Muscle layer of duodenum (tissue), 2 donors: ENCODE measurements around the gene CISD1.

Experiments used
- H3K27ac ChIP-seq: one replicate; pipeline ENCODE4 v1.7.0; 2013; ENCODE audit warnings: mild to moderate bottlenecking, low read length
- H3K27me3 ChIP-seq: one replicate; pipeline ENCODE4 v1.7.0; 2013; ENCODE audit warnings: low read depth, mild to moderate bottlenecking, control low read depth, low read length
- H3K36me3 ChIP-seq, 2 donors: one replicate each; pipeline ENCODE4 v1.7.0; 2013; ENCODE audit warnings: low read length in 2 of 2, control low read depth in 1 of 2, mild to moderate bottlenecking in 1 of 2; ENCODE audit not compliant: insufficient read depth in 2 of 2, control insufficient read depth in 1 of 2
- H3K4me1 ChIP-seq, 2 donors: one replicate each; pipeline ENCODE4 v1.7.0; 2013; ENCODE audit warnings: low read length in 2 of 2, mild to moderate bottlenecking in 2 of 2, control low read depth in 1 of 2, moderate library complexity in 1 of 2; ENCODE audit not compliant: insufficient read depth in 2 of 2, control insufficient read depth in 1 of 2
- H3K4me3 ChIP-seq, 2 donors: one replicate each; pipeline ENCODE4 v1.7.0; 2013; ENCODE audit warnings: low read length in 2 of 2, low read depth in 1 of 2, mild to moderate bottlenecking in 1 of 2
- H3K9me3 ChIP-seq, 2 donors: one replicate each; pipeline ENCODE4 v1.7.0; 2013; ENCODE audit warnings: low read length in 2 of 2, control low read depth in 1 of 2, mild to moderate bottlenecking in 1 of 2; ENCODE audit not compliant: control insufficient read depth in 1 of 2
- donor health status: healthy.

CISD1 gene

GRCh38 chr10:58266826-58267712 is 1.9 kb upstream of the CISD1 start:
- Histone ChIP-seq H3K4me3 (peak overlapping the region; percentile 84 to 94), H3K27ac (peak overlapping the region; percentile 91), H3K36me3 (peaks cover 0 to 15% of the 10 kb centered on the region in 2 donors), H3K9me3 (no peaks in the 10 kb centered on the region), H3K4me1 (peaks cover 6 to 18% of the 10 kb centered on the region in 2 donors), H3K27me3 (no peaks in the 10 kb centered on the region)

- Histone ChIP-seq H3K9me3 (no peaks in the 10 kb centered on the region), H3K36me3 (peaks cover 0 to 15% of the 10 kb centered on the region in 2 donors), H3K27me3 (no peaks in the 10 kb centered on the region), H3K27ac (peak within 1 kb of the TSS; percentile 93), H3K4me1 (peaks cover 6 to 18% of the 10 kb centered on the region in 2 donors), H3K4me3 (peak within 1 kb of the TSS; percentile 90 to 94)
These were observed 1.1 kb upstream of the CISD1 start, which contains the start of gene IPMK for GRCh38 chr10:58267713-58268453. TSS of gene IPMK (minus strand) at chr10:58267894. CDS start at chr10:58267611, 283 bp downstream.

- Histone ChIP-seq H3K4me3 (peak overlapping the region; percentile 90 to 94), H3K9me3 (no peaks in the 10 kb centered on the region), H3K27me3 (no peaks in the 10 kb centered on the region), H3K27ac (peak overlapping the region; percentile 93), H3K36me3 (peaks cover 0 to 15% of the 10 kb centered on the region in 2 donors), H3K4me1 (peaks cover 6 to 18% of the 10 kb centered on the region in 2 donors)
These were observed 462 bp upstream of the CISD1 start for GRCh38 chr10:58268454-58268945.

GRCh38 chr10:58269782-58270290 is 874 bp downstream of the CISD1 start:
- peak overlapping the region; percentile 93 for H3K27ac ChIP-seq
- peaks cover 6 to 18% of the 10 kb centered on the region in 2 donors for H3K4me1 ChIP-seq
- no peaks in the 10 kb centered on the region for H3K27me3 ChIP-seq
- H3K9me3 ChIP-seq: no peaks in the 10 kb centered on the region
- peak overlapping the region; percentile 90 to 94 for H3K4me3 ChIP-seq
- peaks cover 0 to 15% of the 10 kb centered on the region in 2 donors for H3K36me3 ChIP-seq

- Histone ChIP-seq H3K27ac (no peak overlapping the region), H3K4me1 (peaks cover 0 to 9% of the 10 kb centered on the region in 2 donors)
These were observed 6.3 kb downstream of the CISD1 start for GRCh38 chr10:58275261-58275660.

GRCh38 chr10:58275908-58276307 is 6.9 kb downstream of the CISD1 start:
- H3K27me3 ChIP-seq: no peaks in the 10 kb centered on the region
- peaks cover 0 to 5% of the 10 kb centered on the region in 2 donors for H3K4me1 ChIP-seq
- no peaks in the 10 kb centered on the region for H3K9me3 ChIP-seq
- no peak overlapping the region for H3K4me3 ChIP-seq
- H3K36me3 ChIP-seq: peaks cover 3 to 6% of the 10 kb centered on the region in 2 donors
- no peak overlapping the region for H3K27ac ChIP-seq

More at GRCh38 chr10:58275261-58275660, 6.3 kb downstream of the CISD1 start:
- Histone ChIP-seq H3K27me3 (no peaks in the 10 kb centered on the region), H3K4me3 (no peak overlapping the region), H3K36me3 (peaks cover 3 to 6% of the 10 kb centered on the region in 2 donors), H3K9me3 (no peaks in the 10 kb centered on the region)

- Histone ChIP-seq H3K4me3 (no peak overlapping the region), H3K27ac (no peak overlapping the region), H3K36me3 (peaks cover 3 to 6% of the 10 kb centered on the region in 2 donors), H3K9me3 (no peaks in the 10 kb centered on the region), H3K27me3 (no peaks in the 10 kb centered on the region), H3K4me1 (peaks cover 4 to 5% of the 10 kb centered on the region in 2 donors)
These were observed 9.5 kb downstream of the CISD1 start for GRCh38 chr10:58278274-58278961.

- no peaks in the 10 kb centered on the region for H3K27me3 ChIP-seq
- H3K27ac ChIP-seq: no peak overlapping the region
- H3K9me3 ChIP-seq: no peaks in the 10 kb centered on the region
- H3K36me3 ChIP-seq: peaks cover 3 to 6% of the 10 kb centered on the region in 2 donors
- no peak overlapping the region for H3K4me3 ChIP-seq
- H3K4me1 ChIP-seq: peaks cover 4 to 5% of the 10 kb centered on the region in 2 donors
These were observed 10.0 kb downstream of the CISD1 start for GRCh38 chr10:58278962-58279307.

GRCh38 chr10:58280477-58280876 is 11.5 kb downstream of the CISD1 start:
- peaks cover 0 to 4% of the 10 kb centered on the region in 2 donors for H3K4me1 ChIP-seq
- no peaks in the 10 kb centered on the region for H3K9me3 ChIP-seq
- H3K27me3 ChIP-seq: no peaks in the 10 kb centered on the region
- peaks cover 3 to 6% of the 10 kb centered on the region in 2 donors for H3K36me3 ChIP-seq
- H3K27ac ChIP-seq: no peak overlapping the region
- no peak overlapping the region for H3K4me3 ChIP-seq

GRCh38 chr10:58281092-58281752 is 12.3 kb downstream of the CISD1 start:
- no peak overlapping the region for H3K27ac ChIP-seq

More at GRCh38 chr10:58281092-58281752, 12.3 kb downstream of the CISD1 start:
- Histone ChIP-seq H3K36me3 (peaks cover 3 to 6% of the 10 kb centered on the region in 2 donors), H3K27me3 (no peaks in the 10 kb centered on the region), H3K4me1 (peaks cover 0 to 4% of the 10 kb centered on the region in 2 donors), H3K9me3 (no peaks in the 10 kb centered on the region), H3K4me3 (no peak overlapping the region)
